HG02884 (cell line): ENCODE results near the gene PCDHA6.
"Not testable (repeated sequence)": the region's sequence is repeated elsewhere in the genome, so short reads cannot be mapped to it uniquely, and the experiment has no call there.

ENCODE experiments used
- ATAC-seq: cut with Tn5 transposase; IDR thresholded peaks from one replicate; pipeline ENCODE4 v1.9.1; 2021; ENCODE audit warnings: mild to moderate bottlenecking, moderate library complexity; ENCODE audit not compliant: unreplicated experiment

The PCDHA6 gene

DNA sequence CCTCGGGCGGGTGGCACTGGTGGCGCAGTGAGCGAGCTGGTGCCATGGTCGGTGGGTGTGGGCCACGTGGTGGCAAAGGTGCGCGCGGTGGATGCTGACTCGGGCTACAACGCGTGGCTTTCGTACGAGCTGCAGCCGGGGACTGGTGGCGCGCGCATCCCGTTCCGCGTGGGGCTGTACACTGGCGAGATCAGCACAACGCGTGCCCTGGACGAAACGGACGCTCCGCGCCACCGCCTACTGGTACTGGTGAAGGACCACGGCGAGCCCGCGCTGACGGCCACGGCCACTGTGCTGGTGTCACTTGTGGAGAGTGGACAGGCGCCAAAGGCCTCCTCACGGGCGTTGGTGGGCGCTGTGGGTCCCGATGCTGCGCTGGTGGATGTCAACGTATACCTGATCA lies 18.9 kb upstream of the PCDHA6 start:
- no peak for ATAC-seq

GRCh38 chr5:140821375-140822280 lies 6.1 kb upstream of the PCDHA6 start, which contains the start of gene PCDHA5:
Gene PCDHA5, plus strand, starts transcription at chr5:140821613.
- no peak for ATAC-seq

DNA sequence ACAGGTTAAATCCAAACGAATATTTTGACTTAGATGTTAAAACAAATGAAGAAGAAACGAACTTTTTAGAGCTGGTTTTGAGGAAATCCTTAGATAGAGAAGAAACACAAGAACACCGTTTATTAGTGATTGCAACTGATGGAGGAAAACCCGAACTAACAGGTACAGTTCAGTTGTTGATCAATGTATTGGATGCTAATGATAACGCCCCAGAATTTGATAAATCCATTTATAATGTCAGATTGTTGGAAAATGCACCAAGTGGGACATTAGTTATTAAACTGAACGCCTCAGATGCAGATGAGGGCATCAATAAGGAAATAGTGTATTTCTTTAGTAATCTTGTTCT lies 5.5 kb upstream of the PCDHA6 start:
- ATAC-seq, result no peak

GRCh38 chr5:140822969-140823368 lies 4.8 kb upstream of the PCDHA6 start:
- ATAC-seq, result not testable (repeated sequence)

DNA sequence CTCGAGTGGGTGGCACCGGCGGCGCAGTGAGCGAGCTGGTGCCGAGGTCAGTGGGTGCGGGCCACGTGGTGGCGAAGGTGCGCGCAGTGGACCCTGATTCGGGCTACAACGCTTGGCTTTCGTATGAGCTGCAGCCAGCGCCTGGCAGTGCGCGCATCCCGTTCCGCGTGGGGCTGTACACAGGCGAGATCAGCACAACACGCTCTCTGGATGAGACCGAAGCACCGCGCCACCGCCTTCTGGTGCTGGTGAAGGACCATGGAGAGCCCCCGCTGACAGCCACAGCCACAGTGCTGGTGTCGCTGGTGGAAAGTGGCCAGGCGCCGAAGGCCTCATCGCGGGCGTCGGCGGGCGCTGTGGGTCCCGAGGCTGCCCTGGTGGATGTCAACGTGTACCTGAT lies 4.3 kb upstream of the PCDHA6 start:
- no peak for ATAC-seq

DNA sequence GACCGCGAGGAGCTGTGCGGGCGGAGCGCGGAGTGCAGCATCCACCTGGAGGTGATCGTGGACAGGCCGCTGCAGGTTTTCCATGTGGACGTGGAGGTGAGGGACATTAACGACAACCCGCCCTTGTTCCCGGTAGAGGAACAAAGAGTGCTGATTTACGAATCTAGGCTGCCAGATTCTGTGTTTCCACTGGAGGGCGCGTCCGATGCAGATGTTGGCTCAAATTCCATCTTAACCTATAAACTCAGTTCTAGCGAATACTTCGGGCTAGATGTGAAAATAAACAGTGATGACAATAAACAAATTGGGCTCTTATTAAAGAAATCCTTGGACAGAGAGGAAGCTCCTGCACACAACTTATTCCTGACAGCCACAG lies 590 bp downstream of the PCDHA6 start:
- no peak for ATAC-seq

GRCh38 chr5:140829511-140830501 lies 2.0 kb downstream of the PCDHA6 start:
- not testable (repeated sequence) for ATAC-seq

- ATAC-seq, result no peak
These were observed 6.2 kb downstream of the PCDHA6 start, which contains the start of gene PCDHA7 for GRCh38 chr5:140833993-140834392. Gene PCDHA7, plus strand, starts transcription at chr5:140834269. Its CDS starts 115 bp downstream, at chr5:140834384.

DNA sequence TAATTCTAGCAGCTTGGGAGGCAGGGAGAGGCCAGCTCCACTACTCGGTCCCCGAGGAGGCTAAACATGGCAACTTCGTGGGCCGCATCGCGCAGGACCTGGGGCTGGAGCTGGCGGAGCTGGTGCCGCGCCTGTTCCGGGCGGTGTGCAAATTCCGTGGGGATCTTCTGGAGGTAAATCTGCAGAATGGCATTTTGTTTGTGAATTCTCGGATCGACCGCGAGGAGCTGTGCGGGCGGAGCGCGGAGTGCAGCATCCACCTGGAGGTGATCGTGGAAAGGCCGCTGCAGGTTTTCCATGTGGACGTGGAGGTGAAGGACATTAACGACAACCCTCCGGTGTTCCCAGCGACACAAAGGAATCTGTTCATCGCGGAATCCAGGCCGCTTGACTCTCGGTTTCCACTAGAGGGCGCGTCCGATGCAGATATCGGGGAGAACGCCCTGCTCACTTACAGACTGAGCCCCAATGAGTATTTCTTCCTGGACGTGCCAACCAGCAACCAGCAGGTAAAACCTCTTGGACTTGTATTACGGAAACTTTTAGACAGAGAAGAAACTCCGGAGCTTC lies 6.8 kb downstream of the PCDHA6 start:
- not testable (repeated sequence) for ATAC-seq

- no peak for ATAC-seq
These were observed 8.1 kb downstream of the PCDHA6 start for GRCh38 chr5:140835622-140836510.

DNA sequence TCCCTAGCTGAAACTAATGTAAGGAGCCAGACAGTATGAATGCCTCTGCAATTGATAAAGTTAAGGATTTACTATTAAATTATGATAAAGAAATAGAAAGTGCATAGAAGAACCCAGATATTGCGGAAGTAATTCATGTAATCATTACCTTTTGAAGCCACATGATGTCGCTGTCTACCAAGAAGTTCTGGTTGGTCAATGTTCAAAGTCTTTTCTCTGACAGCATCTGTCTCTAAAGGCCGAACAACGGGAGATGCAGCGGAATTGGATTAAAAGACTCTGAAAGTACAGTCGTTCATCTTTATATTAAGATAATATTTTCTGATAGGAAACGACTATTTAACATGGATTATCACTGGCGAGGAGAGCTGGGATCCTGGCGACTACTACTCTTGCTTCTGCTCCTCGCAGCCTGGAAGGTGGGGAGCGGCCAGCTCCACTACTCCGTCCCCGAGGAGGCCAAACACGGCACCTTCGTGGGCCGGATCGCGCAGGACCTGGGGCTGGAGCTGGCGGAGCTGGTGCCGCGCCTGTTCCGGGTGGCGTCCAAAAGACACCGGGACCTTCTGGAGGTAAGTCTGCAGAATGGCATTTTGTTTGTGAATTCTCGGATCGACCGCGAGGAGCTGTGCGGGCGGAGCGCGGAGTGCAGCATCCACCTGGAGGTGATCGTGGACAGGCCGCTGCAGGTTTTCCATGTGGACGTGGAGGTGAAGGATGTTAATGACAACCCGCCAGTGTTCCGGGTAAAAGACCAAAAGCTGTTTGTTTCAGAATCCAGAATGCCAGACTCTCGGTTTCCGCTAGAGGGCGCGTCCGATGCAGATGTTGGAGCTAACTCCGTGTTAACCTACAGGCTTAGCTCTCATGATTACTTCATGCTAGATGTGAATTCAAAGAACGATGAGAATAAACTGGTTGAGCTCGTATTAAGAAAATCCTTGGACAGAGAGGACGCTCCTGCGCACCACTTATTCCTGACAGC lies 13.5 kb downstream of the PCDHA6 start, which contains the start of gene PCDHA8:
TSS of gene PCDHA8 (plus strand) at position 210 of the 985 bp plus-strand sequence. CDS start at position 345, 135 bp downstream.
- no peak for ATAC-seq

GRCh38 chr5:140842798-140843733 lies 15.3 kb downstream of the PCDHA6 start:
- ATAC-seq, result no peak

DNA sequence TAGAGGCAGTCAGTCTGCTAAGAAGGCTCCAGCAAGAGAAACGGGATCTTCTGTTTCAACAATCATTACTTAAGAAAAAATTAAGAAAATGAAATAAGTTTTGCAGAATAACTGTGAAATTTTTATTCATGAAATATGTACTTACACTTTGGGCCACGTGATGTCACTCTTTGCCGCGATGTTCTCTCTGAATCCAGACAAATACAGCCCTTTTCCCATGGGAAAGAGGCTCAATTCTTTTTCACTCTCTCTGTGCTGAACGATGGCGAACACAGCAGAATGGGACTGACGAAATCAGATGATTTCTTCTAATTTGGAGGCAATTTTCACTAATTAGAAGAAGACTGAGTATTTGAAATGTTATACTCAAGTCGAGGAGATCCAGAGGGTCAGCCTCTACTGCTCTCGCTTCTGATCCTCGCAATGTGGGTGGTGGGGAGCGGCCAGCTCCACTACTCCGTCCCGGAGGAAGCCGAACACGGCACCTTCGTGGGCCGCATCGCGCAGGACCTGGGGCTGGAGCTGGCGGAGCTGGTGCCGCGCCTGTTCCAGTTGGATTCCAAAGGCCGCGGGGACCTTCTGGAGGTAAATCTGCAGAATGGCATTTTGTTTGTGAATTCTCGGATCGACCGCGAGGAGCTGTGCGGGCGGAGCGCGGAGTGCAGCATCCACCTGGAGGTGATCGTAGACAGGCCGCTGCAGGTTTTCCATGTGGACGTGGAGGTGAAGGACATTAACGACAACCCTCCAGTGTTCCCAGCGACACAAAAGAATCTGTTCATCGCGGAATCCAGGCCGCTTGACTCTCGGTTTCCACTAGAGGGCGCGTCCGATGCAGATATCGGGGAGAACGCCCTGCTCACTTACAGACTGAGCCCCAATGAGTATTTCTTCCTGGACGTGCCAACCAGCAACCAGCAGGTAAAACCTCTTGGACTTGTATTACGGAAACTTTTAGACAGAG lies 20.7 kb downstream of the PCDHA6 start, which contains the start of gene PCDHA9:
TSS of gene PCDHA9 (plus strand) at position 244 of the 964 bp plus-strand sequence. CDS start at position 358, 114 bp downstream.
- not testable (repeated sequence) for ATAC-seq

DNA sequence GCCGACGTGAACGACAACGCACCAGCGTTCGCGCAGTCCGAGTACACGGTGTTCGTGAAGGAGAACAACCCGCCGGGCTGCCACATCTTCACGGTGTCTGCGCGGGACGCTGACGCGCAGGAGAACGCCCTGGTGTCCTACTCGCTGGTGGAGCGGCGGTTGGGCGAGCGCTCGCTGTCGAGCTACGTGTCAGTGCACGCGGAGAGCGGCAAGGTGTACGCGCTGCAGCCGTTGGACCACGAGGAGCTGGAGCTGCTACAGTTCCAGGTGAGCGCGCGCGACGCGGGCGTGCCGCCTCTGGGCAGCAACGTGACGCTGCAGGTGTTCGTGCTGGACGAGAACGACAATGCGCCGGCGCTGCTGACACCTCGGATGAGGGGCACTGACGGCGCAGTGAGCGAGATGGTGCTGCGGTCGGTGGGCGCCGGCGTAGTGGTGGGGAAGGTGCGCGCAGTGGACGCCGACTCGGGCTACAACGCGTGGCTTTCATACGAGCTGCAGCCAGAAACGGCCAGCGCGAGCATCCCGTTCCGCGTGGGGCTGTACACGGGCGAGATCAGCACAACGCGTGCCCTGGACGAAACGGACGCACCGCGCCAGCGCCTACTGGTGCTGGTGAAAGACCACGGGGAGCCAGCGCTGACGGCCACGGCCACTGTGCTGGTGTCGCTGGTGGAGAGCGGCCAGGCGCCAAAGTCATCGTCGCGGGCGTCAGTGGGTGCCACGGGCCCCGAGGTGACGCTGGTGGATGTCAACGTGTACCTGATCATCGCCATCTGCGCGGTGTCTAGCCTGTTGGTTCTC lies 22.3 kb downstream of the PCDHA6 start:
- ATAC-seq, result not testable (repeated sequence)
